ENCODE measurements around the gene MYRF. TPM values are rescaled to one million over a fixed set of nuclear protein-coding genes. Genes with fewer than 3 reads are reported as not detected.

The MYRF gene
- total and polyA plus RNA-seq, 4 donors, result 11.9 to 41.2 (median 25.2) TPM

- Histone ChIP-seq H3K27me3 (ENCODE audit: control insufficient read depth in 3 of 3, insufficient read depth in 3 of 3, low read length in 2 of 3) (no peaks in the 10 kb centered on the region), H3K27ac (ENCODE audit: low read depth in 1 of 2, low read length in 1 of 2) (no peak overlapping the region), H3K36me3 (ENCODE audit: control insufficient read depth in 4 of 4, insufficient read depth in 4 of 4, low read length in 4 of 4) (peaks cover 5 to 32% (median 15%) of the 10 kb centered on the region in 4 donors), H3K9me3 (ENCODE audit: control insufficient read depth in 4 of 4, insufficient read depth in 3 of 4, low read length in 3 of 4) (no peaks in the 10 kb centered on the region), H3K4me1 (ENCODE audit: control insufficient read depth in 5 of 5, insufficient read depth in 5 of 5, low read length in 5 of 5) (peaks cover 0 to 6% (median 3%) of the 10 kb centered on the region in 5 donors), H3K9ac (ENCODE audit: insufficient read depth in 1 of 2, low read length in 2 of 2) (no peak overlapping the region), H3K4me3 (no peak overlapping the region)
- ATAC-seq (ENCODE audit: insufficient read depth, low FRiP score) (no peak), DNase-seq (no peak)
- 95 to 98% methylated on average over 2 of the region's 2 CpGs for WGBS, 2 donors
- TF ChIP-seq CTCF (IDR thresholded peaks at IDR 0.05; ENCODE audit: control extremely low read depth, extremely low read depth), result no peak
Observed at GRCh38 chr11:61799665-61800284, 47.3 kb downstream of the MYRF start.

- DNase-seq (no peak), ATAC-seq (ENCODE audit: insufficient read depth, low FRiP score) (no peak)
- H3K9ac ChIP-seq (ENCODE audit: insufficient read depth in 1 of 2, low read length in 2 of 2), result no peak overlapping the region
- WGBS, 2 donors, result 79 to 95% methylated on average over 3 of the region's 3 CpGs
- no peak for TF ChIP-seq CTCF (IDR thresholded peaks at IDR 0.05; ENCODE audit: control extremely low read depth, extremely low read depth)
- no peak overlapping the region for H3K4me3 ChIP-seq
- no peaks in the 10 kb centered on the region for H3K9me3 ChIP-seq (ENCODE audit: control insufficient read depth in 4 of 4, insufficient read depth in 3 of 4, low read length in 3 of 4)
- H3K27me3 ChIP-seq (ENCODE audit: control insufficient read depth in 3 of 3, insufficient read depth in 3 of 3, low read length in 2 of 3), result no peaks in the 10 kb centered on the region
- H3K4me1 ChIP-seq (ENCODE audit: control insufficient read depth in 5 of 5, insufficient read depth in 5 of 5, low read length in 5 of 5), result peaks cover 0 to 6% (median 3%) of the 10 kb centered on the region in 5 donors
- H3K27ac ChIP-seq (ENCODE audit: low read depth in 1 of 2, low read length in 1 of 2), result no peak overlapping the region
- H3K36me3 ChIP-seq (ENCODE audit: control insufficient read depth in 4 of 4, insufficient read depth in 4 of 4, low read length in 4 of 4), result peaks cover 10 to 33% (median 17%) of the 10 kb centered on the region in 4 donors
Observed at GRCh38 chr11:61800331-61801281, 48.2 kb downstream of the MYRF start.

- ATAC-seq (ENCODE audit: insufficient read depth, low FRiP score) (no peak), DNase-seq (no peak)
- 92% methylated on average over 6 of the region's 6 CpGs for WGBS, 2 donors
- no peak for TF ChIP-seq CTCF (IDR thresholded peaks at IDR 0.05; ENCODE audit: control extremely low read depth, extremely low read depth)
- no peaks in the 10 kb centered on the region for H3K27me3 ChIP-seq (ENCODE audit: control insufficient read depth in 3 of 3, insufficient read depth in 3 of 3, low read length in 2 of 3)
- no peak overlapping the region for H3K9ac ChIP-seq (ENCODE audit: insufficient read depth in 1 of 2, low read length in 2 of 2)
- H3K4me1 ChIP-seq (ENCODE audit: control insufficient read depth in 5 of 5, insufficient read depth in 5 of 5, low read length in 5 of 5), result peaks cover 0 to 3% (median 2%) of the 10 kb centered on the region in 5 donors
- no peak overlapping the region for H3K27ac ChIP-seq (ENCODE audit: low read depth in 1 of 2, low read length in 1 of 2)
- H3K9me3 ChIP-seq (ENCODE audit: control insufficient read depth in 4 of 4, insufficient read depth in 3 of 4, low read length in 3 of 4), result no peaks in the 10 kb centered on the region
- no peak overlapping the region for H3K4me3 ChIP-seq
- H3K36me3 ChIP-seq (ENCODE audit: control insufficient read depth in 4 of 4, insufficient read depth in 4 of 4, low read length in 4 of 4), result peaks cover 15 to 32% (median 21%) of the 10 kb centered on the region in 4 donors
Observed at GRCh38 chr11:61802605-61803004, 50.2 kb downstream of the MYRF start.
